ENCODE measurements around the gene TEX14.

- TF ChIP-seq CTCF (IDR thresholded peaks at IDR 0.05) (no peak), POLR2A (IDR thresholded peaks at IDR 0.05) (no peak)
Observed at GRCh38 chr17:58686980-58687379, 4.9 kb downstream of the TEX14 start.
